ENCODE data around the gene ABCC6.
"Not testable (repeated sequence)": the region's sequence is repeated elsewhere in the genome, so short reads cannot be mapped to it uniquely, and the experiment has no call there.

Gene ABCC6

DNA sequence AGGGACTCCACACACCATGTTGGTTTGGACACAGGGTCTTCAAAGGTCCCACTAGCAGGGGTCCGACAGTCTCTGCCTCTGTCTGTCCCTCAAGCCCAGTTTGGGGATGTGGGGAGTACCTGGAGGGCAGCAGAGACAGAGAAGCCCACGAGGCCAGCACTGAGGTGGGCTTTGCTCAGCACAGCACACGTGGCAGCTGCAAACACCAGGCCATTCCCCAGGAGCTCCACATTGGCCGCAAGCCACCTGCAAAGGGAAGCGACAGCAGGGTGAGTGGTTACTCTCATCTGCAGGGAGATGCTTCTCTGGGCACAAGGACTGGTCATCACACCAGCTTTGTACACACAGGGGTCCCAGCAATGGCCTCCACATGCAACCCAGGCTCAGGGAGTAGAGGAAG lies 62.0 kb downstream of the ABCC6 start:
- no peak for DNase-seq (ENCODE audit: low read depth)

DNA sequence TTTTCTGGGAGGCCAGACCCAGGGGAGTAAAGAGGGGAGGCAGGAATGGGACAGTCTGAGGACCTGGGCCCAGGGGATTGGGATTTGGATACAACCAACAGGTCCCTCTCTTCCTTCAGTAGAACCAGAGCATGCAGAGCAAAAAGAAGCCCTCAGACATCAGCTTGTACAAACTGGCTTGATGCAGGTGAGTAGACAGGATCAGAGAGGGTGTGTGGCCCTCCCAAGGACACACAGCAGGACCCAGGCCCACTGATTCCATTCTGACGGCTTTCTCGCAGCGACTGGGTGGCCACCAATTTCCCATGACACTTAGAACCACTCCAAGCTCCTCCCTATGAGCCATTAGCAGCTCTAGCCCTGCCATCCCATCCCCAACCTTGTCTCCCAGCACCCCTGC lies 63.6 kb downstream of the ABCC6 start:
- no peak for DNase-seq (ENCODE audit: low read depth)

- DNase-seq (ENCODE audit: low read depth): no peak
Observed at GRCh38 chr16:16158741-16159374, 64.4 kb downstream of the ABCC6 start.

DNA sequence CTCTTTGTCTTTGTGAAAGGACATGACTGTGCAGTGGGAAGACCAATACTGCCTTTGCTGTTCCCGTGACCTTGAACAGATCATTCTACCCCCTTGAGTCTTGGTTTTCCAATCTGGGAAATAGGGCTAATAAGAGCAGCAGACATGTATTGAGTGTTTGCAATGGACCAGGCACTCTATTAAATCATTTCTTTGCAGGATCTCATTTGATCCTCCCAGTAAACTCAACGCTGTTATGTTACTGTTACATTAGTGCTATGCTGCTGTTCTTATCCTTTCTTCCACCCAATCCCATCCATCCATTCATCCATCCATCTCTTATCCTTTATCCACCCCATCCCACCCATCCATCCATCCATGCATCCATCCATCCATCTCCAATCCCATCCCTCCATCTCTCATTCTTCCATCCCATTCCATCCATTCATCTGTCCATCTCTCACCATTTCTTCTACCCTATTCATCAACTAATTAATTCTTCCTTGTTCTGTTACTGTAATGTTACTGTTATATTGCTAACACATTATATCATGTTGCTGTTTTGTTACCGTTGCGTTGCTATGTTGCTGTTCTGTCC lies 65.1 kb downstream of the ABCC6 start:
- no peak for DNase-seq (ENCODE audit: low read depth)

DNA sequence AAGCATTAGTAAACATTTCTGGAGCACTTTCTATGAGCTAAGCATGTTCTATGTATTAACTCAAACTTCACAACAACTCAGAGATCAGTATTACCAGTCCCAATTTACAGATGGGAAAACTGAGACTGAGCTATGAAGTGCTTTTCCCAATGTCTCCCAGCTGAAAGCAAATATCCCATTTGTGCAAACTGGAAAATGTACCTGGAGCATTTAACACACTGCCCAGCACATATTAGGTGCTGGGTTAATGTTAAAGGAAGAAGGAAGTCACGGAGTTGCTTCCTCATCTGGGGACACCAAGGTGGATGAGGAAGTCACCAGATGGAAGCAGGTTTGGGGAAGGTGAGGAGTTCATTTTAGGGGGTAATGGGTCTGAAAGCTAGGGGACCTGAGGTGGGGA lies 66.1 kb downstream of the ABCC6 start:
- no peak for DNase-seq (ENCODE audit: low read depth)

DNA sequence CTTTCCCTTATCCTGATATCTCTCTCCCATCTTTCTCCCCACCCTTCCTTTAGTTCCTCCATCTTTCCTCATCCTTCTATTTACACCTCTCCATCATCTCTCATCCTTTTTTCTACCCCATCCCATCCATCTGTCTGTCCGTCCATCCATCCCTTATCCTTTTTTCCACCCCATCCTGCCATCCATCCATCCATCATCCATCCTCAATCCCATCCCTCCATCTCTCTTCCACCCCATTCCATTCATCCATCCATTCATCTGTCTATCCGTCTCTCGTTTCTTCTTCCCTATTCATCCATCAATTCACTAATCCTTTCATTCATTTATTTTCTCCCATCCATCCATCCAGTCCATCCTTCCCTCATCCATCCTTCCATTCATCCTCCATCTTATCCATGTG lies 68.1 kb downstream of the ABCC6 start:
- DNase-seq (ENCODE audit: low read depth): no peak

GRCh38 chr16:16154281-16154951 lies 68.9 kb downstream of the ABCC6 start:
- no peak for DNase-seq (ENCODE audit: low read depth)

DNA sequence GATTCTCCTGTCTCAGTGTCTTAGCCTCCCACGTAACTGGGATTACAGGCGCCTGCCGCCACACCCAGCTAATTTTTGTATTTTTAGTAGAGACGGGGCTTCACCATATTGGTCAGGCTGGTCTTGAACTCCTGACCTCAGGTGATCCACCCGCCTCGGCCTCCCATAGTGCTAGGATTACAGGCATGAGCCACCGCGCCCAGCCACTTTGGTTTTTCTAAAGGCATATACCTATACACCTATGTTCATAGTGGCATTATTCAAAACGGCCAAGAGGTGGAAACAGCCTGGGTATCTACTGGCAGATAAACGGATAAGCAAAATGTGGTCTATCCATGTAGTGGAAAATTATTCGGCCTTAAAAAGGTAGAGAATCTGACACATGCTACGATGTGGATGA lies 70.3 kb downstream of the ABCC6 start:
- not testable (repeated sequence) for DNase-seq (ENCODE audit: low read depth)

DNA sequence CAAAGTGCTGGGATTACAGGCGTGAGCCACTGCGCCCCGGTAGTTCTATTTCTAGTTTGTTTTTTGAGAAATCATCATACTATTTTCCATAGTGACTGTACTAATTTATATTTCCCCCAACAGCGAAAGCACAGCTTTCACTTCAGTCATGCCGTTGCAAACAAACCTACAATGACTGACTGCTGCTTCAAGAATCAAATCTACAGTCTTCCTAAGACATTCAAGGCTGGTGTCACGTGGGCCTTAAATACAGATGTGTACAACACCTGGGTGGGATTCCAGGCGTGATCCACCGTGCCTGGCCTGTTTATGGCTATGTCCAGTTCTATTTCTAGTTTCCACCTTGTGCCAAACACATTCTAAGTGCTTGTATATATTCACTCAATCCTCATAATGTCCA lies 72.0 kb downstream of the ABCC6 start:
- no peak for DNase-seq (ENCODE audit: low read depth)

DNA sequence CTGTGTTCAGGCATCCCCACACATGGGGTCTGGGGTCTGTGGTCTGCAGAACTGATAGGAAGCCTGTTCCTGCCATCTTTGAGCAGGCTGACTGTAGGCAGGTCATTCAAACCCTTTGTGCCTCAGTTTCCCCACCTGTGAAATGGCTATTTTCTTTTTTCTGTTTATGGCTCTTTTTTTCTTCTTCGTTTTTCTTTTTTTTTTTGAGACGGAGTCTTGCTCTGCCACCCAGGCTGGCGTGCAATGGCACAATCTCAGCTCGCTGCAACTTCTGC lies 72.5 kb downstream of the ABCC6 start:
- DNase-seq (ENCODE audit: low read depth): no peak

- no peak for DNase-seq (ENCODE audit: low read depth)
Observed at GRCh38 chr16:16150117-16150877, 73.0 kb downstream of the ABCC6 start.

DNA sequence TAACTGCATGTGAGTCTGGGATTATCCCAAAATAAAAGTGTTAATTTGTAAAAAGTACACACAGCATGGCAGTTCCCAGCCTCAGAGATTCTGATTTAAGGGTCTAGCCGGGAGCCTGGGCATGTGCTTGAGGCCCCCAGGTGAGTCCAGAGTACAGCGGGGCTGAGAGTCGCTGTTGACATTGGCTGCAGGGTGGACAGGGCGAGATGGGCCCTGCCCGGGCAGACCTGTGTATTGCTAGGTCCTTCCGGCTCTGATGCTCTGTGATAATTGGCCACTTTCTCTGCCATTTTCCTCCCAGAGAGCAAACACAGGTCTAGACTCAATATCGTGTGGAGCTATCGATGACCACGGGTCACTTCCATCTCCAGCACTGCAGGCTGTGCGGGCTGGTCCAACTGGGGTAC lies 73.6 kb downstream of the ABCC6 start:
- DNase-seq (ENCODE audit: low read depth): no peak

DNA sequence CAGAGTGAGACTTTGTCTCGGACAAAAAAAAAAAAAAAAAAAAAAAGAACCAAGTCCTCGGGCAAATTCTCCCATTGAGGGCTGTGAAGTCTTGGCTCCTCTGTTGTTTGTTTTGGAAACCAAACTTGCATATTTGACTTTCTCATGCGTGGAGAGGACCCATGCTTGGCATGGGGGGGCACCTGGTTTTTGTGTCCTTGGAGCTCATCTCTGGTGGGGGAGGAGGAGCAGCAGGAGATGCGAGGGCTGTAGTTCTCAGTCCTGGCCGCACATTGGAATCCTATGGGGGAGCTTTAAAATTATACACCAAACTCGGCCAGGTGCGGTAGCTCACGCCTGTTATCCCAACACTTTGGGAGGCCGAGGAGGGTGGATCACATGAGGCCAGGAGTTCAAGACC lies 74.5 kb downstream of the ABCC6 start:
- no peak for DNase-seq (ENCODE audit: low read depth)

DNA sequence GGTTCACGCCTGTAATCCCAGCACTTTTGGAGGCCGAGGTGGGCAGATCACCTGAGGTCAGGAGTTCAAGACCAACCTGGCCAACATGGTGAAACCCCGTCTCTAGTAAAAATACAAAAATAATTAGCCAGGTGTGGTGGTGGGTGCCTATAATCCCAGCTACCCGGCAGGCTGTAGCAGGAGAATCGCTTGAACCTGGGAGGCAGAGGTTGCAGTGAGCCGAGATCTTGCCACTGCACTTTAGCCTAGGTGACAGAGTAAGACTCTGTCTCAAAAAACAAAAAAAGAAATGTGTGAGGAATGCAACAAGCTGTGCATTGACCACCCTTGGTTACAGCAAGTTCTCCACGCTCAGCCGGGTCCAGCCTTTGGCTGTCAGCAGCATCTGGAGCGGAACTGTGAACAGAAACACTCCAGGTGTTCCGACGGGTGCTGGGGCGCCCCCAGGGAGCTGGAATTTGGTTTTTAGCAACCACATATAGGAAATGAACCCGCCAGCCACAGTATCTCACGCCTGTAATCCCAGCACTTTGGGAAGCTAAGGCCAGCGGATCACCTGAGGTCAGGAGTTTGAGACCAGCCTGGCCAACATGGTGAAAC lies 75.2 kb downstream of the ABCC6 start:
- not testable (repeated sequence) for DNase-seq (ENCODE audit: low read depth)

DNA sequence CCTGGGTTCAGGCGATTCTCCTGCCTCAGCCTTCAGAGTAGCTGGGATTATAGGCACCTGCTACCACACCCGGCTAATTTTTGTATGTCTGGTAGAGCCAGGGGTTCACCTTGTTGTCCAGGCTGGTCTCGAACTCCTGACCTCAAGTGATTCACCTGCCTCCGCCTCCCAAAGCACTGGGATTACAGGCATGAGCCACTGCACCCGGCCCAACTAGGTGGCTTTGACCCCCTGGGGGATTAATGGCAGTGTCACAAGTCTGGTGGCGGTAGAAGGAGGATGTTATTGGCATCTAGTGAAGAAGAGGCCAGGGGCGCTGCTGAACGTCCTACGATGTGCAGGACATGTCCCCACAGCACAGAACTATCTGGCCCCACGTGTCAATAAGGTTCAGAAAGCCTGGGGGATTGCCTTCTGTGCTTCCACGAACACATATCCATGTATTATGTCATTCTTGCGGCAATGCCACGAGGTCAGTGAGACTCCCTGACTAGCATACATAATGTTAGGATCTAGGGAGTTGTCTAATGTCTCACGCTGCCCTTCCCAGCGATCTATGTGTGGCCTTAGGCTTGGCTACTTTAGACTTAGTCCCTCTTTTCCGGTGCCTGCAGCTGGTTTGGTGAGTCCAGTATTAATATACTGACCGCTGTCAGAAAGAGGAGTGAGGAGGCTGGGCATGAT lies 75.8 kb downstream of the ABCC6 start:
- DNase-seq (ENCODE audit: low read depth): no peak

DNA sequence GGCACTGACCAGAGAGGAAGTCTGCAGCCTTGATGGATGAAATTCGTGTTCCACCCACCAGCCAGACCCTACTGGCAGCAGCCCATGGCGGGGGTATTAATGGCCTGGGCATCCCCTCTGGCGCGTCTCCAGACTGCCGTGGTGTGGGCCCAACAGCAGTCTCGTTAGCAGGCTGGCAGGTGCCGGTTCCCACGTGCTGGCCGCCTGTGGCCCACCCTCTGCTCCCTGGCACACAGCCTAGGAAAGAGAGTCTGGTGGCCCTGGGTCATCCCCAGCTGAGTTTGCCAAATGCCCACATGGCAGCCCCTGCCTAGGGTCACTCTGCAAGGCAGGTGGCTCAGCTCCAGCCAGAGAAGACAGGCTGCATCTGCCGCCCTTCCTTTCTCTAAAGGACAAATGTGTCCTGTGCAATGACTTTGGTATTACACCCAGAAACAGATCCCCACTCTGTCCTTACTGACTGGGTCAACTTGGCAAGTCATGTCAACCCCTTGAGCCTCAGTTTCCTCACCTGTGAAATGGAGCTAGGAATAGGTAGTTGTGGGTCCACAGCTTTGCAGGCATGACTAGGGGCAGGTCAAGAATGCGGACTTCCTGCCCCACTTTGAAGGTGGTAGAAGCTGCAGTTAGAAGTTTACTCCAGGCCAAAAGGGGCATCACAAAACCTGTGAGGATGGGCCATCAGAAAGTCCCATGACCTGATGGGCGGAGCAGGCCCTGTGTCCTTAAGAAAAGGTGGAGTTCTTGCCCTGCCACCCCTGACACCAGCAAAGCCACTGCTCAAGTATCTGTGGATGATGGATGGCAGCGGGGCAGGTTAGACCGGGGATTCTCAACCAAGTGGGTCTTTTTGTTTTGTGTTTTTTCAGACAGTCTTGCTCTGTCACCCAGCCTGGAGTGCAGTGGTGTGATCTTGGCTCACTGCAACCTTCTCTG lies 76.6 kb downstream of the ABCC6 start:
- no peak for DNase-seq (ENCODE audit: low read depth)

DNA sequence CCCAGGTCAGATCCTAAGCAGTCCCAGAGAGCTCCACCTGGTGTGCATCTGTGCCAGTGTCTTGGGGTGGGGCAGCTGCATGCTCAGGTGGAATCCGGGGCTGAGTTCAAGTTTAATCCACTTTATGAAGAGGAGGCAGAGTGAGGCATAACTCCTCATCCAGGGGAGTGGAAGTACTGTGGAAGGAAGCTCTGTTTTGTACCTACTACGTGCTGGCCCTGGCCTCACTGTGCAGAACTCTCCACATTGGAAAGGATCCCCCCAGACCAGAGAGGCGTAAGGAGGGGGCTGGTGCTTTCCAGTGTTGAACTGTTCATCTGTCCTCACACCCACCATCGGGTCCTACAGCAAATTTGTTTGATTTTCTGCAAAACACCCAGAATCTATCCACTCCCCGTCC lies 78.0 kb downstream of the ABCC6 start:
- no peak for DNase-seq (ENCODE audit: low read depth)

- DNase-seq (ENCODE audit: low read depth): no peak
Observed at GRCh38 chr16:16144416-16144815, 78.9 kb downstream of the ABCC6 start.

DNA sequence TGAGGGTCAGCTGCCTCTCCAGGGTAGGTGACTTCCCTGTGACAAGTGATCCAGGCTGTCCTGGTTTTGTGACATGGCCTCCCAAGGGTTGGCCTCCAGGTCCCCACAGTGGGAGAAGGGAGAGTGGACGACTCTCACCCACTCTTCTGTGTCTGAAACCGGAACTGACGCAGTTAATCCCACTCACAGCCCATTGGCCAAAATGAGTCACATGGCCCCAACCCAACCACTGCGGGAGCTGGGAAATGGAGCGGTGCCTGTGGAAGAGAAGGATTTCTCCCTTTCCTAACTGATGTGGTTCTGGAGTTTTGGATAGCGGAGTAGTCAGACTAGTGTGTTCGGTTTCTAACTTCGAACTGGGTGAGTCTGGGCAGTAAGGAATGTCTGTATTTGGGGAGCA lies 79.4 kb downstream of the ABCC6 start:
- no peak for DNase-seq (ENCODE audit: low read depth)

DNA sequence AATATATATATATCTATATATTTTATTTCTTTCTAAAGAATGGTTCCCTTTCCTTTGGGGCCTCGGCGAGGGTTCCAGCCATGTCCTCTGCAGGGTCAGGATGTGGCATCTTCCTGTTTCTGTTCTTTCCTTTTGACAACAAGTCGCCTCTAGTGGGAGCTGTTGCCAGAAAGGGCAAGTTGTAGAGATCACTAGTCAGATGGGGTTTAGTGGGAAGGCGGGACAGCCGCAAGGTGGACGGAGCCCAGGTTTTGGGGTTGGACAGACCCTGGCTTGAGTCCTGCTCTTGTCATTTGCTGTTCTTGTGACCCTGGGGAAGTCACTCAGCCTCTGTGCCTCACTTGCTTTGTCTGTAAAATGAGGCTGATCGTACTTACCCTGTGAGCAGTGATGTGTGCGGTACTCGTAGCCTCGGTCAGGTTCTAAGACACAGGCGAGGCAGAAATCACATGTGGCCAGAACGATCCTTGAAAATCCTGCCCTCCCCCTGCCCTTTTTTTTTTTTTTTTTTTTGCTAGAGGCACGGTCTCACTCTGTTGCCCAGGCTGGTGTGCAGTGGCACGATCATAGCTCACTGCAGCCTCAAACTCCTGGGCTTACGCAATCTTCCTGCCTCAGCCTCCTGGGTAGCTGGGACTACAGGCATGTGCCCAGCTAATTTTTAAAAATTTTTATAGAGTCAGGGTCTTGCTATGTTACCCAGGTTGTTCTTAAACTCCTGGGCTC lies 80.1 kb downstream of the ABCC6 start:
- no peak for DNase-seq (ENCODE audit: low read depth)
